Tibial nerve (tissue), 4 donors: ENCODE data around the gene NXPH2. TPM values are rescaled to one million over a fixed set of nuclear protein-coding genes. Genes with fewer than 3 reads are reported as not detected.

Experiments
- DNase-seq, 2 donors: peaks; one replicate each; pipeline ENCODE4 v3.0.0-alpha.2; 2019; ENCODE audit warnings: low spot score in 2 of 2
- H3K27ac ChIP-seq, 4 donors: fragments of 200-600 bp; sonication (generic) in 3 of 4; one replicate each; pipeline ENCODE4 v1.5.1; 2017 to 2019; ENCODE audit warnings: mild to moderate bottlenecking in 1 of 4
- H3K27me3 ChIP-seq, 2 donors: fragments of 200-600 bp; sonication (generic) in 1 of 2; one replicate each; pipeline versions ENCODE4 v1.5.1 to v1.6.0; 2017 to 2019
- H3K36me3 ChIP-seq, 3 donors: fragments of 200-600 bp; sonication (generic); one replicate each; pipeline ENCODE4 v1.5.1; 2018 to 2019
- H3K4me1 ChIP-seq, 4 donors: fragments of 200-600 bp; sonication (generic) in 3 of 4; one replicate each; pipeline ENCODE4 v1.5.1; 2017 to 2019
- H3K4me3 ChIP-seq, 4 donors: fragments of 200-600 bp; sonication (generic) in 3 of 4; one replicate each; pipeline ENCODE4 v1.5.1; 2017 to 2019; ENCODE audit warnings: mild to moderate bottlenecking in 1 of 4, moderate library complexity in 1 of 4
- H3K9me3 ChIP-seq, 4 donors: fragments of 200-600 bp; sonication (generic) in 3 of 4; one replicate each; pipeline ENCODE4 v1.5.1; 2017 to 2019
- EP300 ChIP-seq, 2 donors: sonication (generic); formaldehyde crosslinking; IDR thresholded peaks; one replicate each; pipeline ENCODE4 v1.6.1; 2017; ENCODE audit warnings: antibody characterized with exemption in 2 of 2, mild to moderate bottlenecking in 1 of 2
- POLR2A ChIP-seq, 2 donors: fragments of 450-650 bp; IDR thresholded peaks; one replicate each; pipeline ENCODE4 v1.6.1; 2017; ENCODE audit warnings: antibody characterized with exemption in 2 of 2, mild to moderate bottlenecking in 2 of 2, moderate library complexity in 2 of 2
- WGBS, 2 donors: methylation state at CpG; one replicate each; pipeline ENCODE4 v1.1.5; 2018; 5-methylcytosine and 5-hydroxymethylcytosine counted together
- total RNA-seq, 4 donors: library from RNA; depleted of rRNA; stranded (reverse); fragments of >200 nt; gene quantifications; one replicate each; pipeline ENCODE4 v1.1.0, GENCODE V29; 2016
- TF ChIP-seq, protein P1 (sequence below), 5 experiments: fragments of 200-600 bp in 3 of 5; fragments of 450-650 bp in 2 of 5; sonication (generic) in 3 of 5; IDR thresholded peaks; one replicate each; pipeline ENCODE4 v1.5.1; 2016 to 2019; ENCODE audit warnings: antibody characterized with exemption in 5 of 5, mild to moderate bottlenecking in 3 of 5, moderate library complexity in 2 of 5

NXPH2 gene
- total RNA-seq, 4 donors from 2014 or later: not detected

- no peak overlapping the region for H3K27ac ChIP-seq
- TF ChIP-seq, protein P1, sequence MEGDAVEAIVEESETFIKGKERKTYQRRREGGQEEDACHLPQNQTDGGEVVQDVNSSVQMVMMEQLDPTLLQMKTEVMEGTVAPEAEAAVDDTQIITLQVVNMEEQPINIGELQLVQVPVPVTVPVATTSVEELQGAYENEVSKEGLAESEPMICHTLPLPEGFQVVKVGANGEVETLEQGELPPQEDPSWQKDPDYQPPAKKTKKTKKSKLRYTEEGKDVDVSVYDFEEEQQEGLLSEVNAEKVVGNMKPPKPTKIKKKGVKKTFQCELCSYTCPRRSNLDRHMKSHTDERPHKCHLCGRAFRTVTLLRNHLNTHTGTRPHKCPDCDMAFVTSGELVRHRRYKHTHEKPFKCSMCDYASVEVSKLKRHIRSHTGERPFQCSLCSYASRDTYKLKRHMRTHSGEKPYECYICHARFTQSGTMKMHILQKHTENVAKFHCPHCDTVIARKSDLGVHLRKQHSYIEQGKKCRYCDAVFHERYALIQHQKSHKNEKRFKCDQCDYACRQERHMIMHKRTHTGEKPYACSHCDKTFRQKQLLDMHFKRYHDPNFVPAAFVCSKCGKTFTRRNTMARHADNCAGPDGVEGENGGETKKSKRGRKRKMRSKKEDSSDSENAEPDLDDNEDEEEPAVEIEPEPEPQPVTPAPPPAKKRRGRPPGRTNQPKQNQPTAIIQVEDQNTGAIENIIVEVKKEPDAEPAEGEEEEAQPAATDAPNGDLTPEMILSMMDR (IDR thresholded peaks at IDR 0.05): no peak
- no peak for TF ChIP-seq POLR2A (IDR thresholded peaks at IDR 0.05)
- TF ChIP-seq EP300 (IDR thresholded peaks at IDR 0.05): no peak
- DNase-seq: no peak
- no peaks in the 10 kb centered on the region for H3K36me3 ChIP-seq
- no peaks in the 10 kb centered on the region for H3K4me1 ChIP-seq
- WGBS, 2 donors: 81 to 87% methylated on average over 3 of the region's 3 CpGs
- no peaks in the 10 kb centered on the region for H3K9me3 ChIP-seq
- no peak overlapping the region for H3K4me3 ChIP-seq
- H3K27me3 ChIP-seq: no peaks in the 10 kb centered on the region
Measured at GRCh38 chr2:138730497-138731030, 49.6 kb downstream of the NXPH2 start.

GRCh38 chr2:138727956-138728355 lies 52.2 kb downstream of the NXPH2 start:
- no peak overlapping the region for H3K27ac ChIP-seq
- H3K9me3 ChIP-seq: no peaks in the 10 kb centered on the region
- TF ChIP-seq EP300 (IDR thresholded peaks at IDR 0.05) (no peak), POLR2A (IDR thresholded peaks at IDR 0.05) (no peak)
- TF ChIP-seq, protein P1 (IDR thresholded peaks at IDR 0.05): no peak
- no peak overlapping the region for H3K4me3 ChIP-seq
- H3K36me3 ChIP-seq: no peaks in the 10 kb centered on the region
- H3K4me1 ChIP-seq: no peaks in the 10 kb centered on the region
- 80 to 95% methylated on average over 1 of the region's 1 CpG for WGBS, 2 donors
- no peak for DNase-seq
- no peaks in the 10 kb centered on the region for H3K27me3 ChIP-seq

DNA sequence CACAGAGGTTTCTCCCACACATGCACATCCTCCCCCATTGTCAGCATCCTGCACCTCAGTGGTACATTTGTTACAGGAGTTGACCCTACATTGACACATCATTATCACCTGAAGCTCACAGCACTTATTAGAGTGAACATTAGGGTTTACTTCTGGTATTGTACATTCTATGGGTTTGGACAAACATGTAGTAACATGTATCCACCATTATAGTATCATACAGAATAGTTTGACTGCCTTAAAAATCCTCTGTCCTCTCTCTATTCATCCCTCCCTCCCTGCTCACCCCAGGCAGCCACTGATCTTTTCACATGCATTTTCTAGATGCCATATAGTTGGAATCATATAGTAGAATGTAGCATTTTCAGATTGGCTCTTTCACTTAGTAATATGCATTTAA lies 53.5 kb downstream of the NXPH2 start:
- TF ChIP-seq EP300 (IDR thresholded peaks at IDR 0.05) (no peak), POLR2A (IDR thresholded peaks at IDR 0.05) (no peak)
- TF ChIP-seq, protein P1 (IDR thresholded peaks at IDR 0.05): no peak
- H3K27ac ChIP-seq: no peak overlapping the region
- no peak overlapping the region for H3K4me3 ChIP-seq
- no peaks in the 10 kb centered on the region for H3K36me3 ChIP-seq
- no peaks in the 10 kb centered on the region for H3K4me1 ChIP-seq
- H3K27me3 ChIP-seq: no peaks in the 10 kb centered on the region
- H3K9me3 ChIP-seq: no peaks in the 10 kb centered on the region
- DNase-seq: no peak

DNA sequence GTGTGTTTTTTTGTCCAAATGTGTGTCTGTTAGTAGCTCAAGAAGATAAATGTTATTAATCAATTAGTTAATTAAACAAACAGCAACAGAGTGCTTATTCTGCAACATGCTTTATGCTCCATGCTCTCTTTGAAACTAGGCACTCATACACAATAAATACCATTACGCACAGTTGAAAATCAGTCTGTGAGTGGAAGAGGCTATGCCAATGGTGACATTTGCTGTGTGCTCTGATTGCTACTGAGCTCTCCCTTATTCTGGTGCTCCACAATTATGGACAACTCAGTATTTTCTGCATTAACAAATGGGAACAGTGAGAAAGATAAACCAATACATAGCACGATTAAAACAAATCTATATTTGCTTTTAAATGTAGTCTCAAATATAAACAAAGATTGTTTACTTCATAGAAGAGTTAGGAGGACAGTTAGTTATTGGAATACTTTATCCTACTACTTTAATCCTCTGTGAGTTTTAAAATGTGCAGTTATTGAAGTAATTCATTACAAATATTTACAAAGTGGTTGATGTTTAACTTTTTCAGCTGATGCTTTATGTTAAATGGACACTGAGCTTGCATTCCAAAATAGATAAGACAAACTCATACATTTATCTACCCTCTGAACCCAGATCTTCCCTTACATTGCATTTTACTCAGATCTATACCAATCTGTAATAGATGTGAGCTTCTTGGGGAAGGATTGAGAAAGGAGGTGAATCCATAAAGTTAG lies 55.3 kb downstream of the NXPH2 start:
- Histone ChIP-seq H3K27me3 (no peaks in the 10 kb centered on the region), H3K9me3 (no peaks in the 10 kb centered on the region), H3K27ac (no peak overlapping the region), H3K36me3 (no peaks in the 10 kb centered on the region), H3K4me3 (no peak overlapping the region), H3K4me1 (no peaks in the 10 kb centered on the region)
- 74 to 81% methylated on average over 2 of the region's 2 CpGs for WGBS, 2 donors
- DNase-seq: no peak
- TF ChIP-seq POLR2A (IDR thresholded peaks at IDR 0.05) (no peak), EP300 (IDR thresholded peaks at IDR 0.05) (no peak)
- TF ChIP-seq, protein P1 (IDR thresholded peaks at IDR 0.05): no peak

GRCh38 chr2:138724327-138724726 lies 55.9 kb downstream of the NXPH2 start:
- WGBS, 2 donors: 67 to 75% methylated on average over 2 of the region's 2 CpGs
- no peaks in the 10 kb centered on the region for H3K9me3 ChIP-seq
- no peaks in the 10 kb centered on the region for H3K36me3 ChIP-seq
- H3K4me3 ChIP-seq: no peak overlapping the region
- no peaks in the 10 kb centered on the region for H3K27me3 ChIP-seq
- TF ChIP-seq POLR2A (IDR thresholded peaks at IDR 0.05) (no peak), EP300 (IDR thresholded peaks at IDR 0.05) (no peak)
- TF ChIP-seq, protein P1 (IDR thresholded peaks at IDR 0.05): no peak
- H3K4me1 ChIP-seq: no peaks in the 10 kb centered on the region
- no peak for DNase-seq
- H3K27ac ChIP-seq: no peak overlapping the region
